GM12875 (cell line): ENCODE data around the gene TPST2.
A peak's percentile ranks its signal among the peaks of the same experiment; 100 is the strongest.

Experiments
- H3K4me3 ChIP-seq: one replicate; pipeline ENCODE4 v1.5.1; 2011; ENCODE audit warnings: low read depth, low read length, control low read depth
- CTCF ChIP-seq: IDR thresholded peaks from 2 replicates; pipeline ENCODE4 v1.5.1; 2011; ENCODE audit warnings: low read depth, mild to moderate bottlenecking, control low read depth, inconsistent platforms, low read length, moderate library complexity, borderline replicate concordance; ENCODE audit not compliant: insufficient read depth

TPST2 gene

GRCh38 chr22:26514419-26515161 lies 75.3 kb downstream of the TPST2 start:
- no peak overlapping the region for H3K4me3 ChIP-seq
- no peak for TF ChIP-seq CTCF

GRCh38 chr22:26513838-26514237 lies 76.1 kb downstream of the TPST2 start:
- no peak for TF ChIP-seq CTCF
- no peak overlapping the region for H3K4me3 ChIP-seq

DNA sequence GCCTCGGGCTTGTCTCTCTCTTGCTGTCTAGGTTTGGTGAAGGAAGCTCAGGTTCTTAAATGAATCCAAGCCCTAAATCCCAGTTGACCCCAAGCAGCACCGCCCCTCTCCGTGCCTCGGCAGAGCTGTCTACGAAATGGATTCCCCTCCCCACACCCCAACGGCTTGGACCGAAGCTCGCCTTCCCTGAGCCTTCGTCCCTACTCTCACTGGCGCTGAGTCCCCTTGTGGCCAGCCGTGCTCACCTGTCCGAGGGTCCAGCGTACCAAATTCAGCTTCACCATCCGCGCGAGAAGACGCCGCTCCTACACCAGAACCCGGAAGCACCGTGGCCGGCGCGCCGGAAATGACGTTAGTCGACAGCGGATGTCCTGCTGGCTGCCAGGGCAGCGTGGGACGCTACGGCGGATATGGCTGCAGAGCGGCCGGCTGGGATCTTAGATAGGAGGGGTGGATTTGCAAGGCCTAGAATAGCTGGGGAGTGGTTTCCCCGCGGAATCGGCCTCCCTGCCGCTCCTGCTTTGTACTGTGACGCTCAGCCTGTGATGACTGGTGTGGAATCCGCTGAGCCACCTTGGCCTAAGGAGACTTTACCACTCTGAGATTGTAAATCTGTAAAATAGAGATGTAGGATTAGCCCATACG lies 77.7 kb downstream of the TPST2 start, which contains the start of gene TFIP11:
TSS of gene TFIP11 (minus strand) at position 325 of the 645 bp plus-strand sequence. CDS start 2,201 bp downstream, outside the sequence.
- no peak for TF ChIP-seq CTCF
- peak within 1 kb of the TSS; percentile 64 for H3K4me3 ChIP-seq

- H3K4me3 ChIP-seq, result no peak overlapping the region
- no peak for TF ChIP-seq CTCF
Measured at GRCh38 chr22:26508148-26508547, 81.8 kb downstream of the TPST2 start.

DNA sequence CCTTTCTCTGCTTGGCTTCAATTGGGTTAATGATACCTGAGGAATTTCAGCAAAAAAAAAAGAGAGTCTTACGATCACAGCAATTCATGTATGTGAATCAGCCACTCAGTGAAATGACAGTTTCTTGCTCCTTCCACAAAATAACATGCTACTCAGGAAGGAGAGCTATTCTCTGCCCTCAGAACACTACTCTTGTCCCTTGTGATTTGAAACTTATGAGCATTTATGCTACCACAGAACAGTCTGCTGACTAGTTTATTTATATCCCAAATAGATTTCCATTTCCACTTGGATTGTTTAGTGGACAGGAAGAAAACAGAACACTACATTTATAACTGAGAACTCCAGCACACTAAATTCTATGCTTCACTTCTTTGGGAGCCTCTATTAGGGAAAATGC lies 86.2 kb downstream of the TPST2 start:
- no peak overlapping the region for H3K4me3 ChIP-seq
- TF ChIP-seq CTCF, result no peak

DNA sequence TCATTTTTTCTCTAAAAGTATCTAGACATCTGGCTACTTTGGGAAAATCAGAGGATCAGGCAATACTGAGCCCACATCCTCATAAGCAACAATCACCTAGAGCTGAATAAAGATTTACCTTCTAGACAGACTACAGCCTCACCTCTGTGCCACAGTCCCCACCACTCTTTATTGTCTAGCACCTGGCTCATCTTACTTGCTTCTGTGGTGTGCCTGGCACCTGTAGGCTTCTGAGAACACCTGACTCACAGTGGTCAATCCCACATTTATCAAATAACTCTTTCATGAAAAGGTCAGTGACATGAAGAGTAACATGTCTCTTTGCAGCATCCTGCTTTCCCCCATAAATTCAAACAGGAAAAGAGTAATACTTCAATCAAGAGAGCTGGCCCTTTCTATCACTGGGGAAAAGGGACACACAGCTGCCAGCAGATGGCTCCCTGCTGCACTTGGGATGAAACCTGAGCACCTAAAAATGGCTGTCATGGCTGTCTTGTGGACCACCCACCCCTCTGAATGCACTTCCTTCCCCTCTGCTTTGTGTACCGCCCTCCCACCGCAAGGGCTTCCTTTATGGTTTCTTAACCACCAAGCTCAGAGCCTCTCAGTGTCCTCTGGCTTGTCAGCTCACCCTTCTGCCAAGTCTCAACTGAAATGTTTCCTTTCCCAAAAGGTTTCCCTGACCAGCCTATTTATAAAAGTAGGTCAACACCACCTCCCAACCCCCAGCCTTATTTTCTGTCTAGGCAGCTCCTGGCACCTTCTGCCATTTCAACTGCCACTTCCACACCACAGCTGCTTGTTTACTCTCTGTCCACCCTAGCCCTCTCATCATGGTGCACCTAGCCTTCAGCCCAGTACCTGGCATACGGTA lies 87.0 kb downstream of the TPST2 start:
- no peak overlapping the region for H3K4me3 ChIP-seq

More for the DNA sequence above, 87.0 kb downstream of the TPST2 start:
- TF ChIP-seq CTCF, result peak; percentile 62
